Panc1 (cell line): Measurements from ENCODE around the gene TCF20. TPM values are rescaled to one million over a fixed set of nuclear protein-coding genes. Genes with fewer than 3 reads are reported as not detected.

Experiments used
- ATAC-seq: fragments of 200-7000 bp; cut with Tn5 transposase; 2 replicates; pipeline ENCODE4 v1.9.1; 2020; ENCODE audit warnings: mild to moderate bottlenecking, moderate library complexity
- BruUV-seq: library from RNA; stranded (reverse); fragments of 400-500 nt; replicated peaks from 2 replicates; lab custom pipeline; 2021; lab: Mats Ljungman, UMichigan
- CTCF ChIA-PET: fragments of 300-600 bp; sonication (Branson Sonifier 250); formaldehyde crosslinking; loops from one replicate; lab custom pipeline; 2022; ENCODE audit warnings: antibody characterized with exemption; lab: Charles Lee
- POLR2A ChIA-PET: fragments of 300-600 bp; sonication (Branson Sonifier 250); formaldehyde crosslinking; loops from one replicate; lab custom pipeline; 2022; ENCODE audit warnings: antibody characterized with exemption; lab: Charles Lee
- DNase-seq: peaks from one replicate; pipeline ENCODE4 v3.0.0-alpha.2; 2010; ENCODE audit warnings: low read depth, low spot score
- H3K27ac ChIP-seq: 2 replicates; pipeline ENCODE4 v1.5.1; 2011; ENCODE audit warnings: mild to moderate bottlenecking, low read length, inconsistent platforms
- H3K27me3 ChIP-seq: fragments of 200-500 bp; sonication (Bioruptor generic); 2 replicates; pipeline ENCODE4 v1.6.0; 2014; ENCODE audit warnings: low read length, inconsistent platforms; ENCODE audit not compliant: control insufficient read depth, insufficient read depth
- H3K36me3 ChIP-seq: fragments of 200-500 bp; sonication (Bioruptor generic); 2 replicates; pipeline ENCODE4 v1.5.1; 2014; ENCODE audit warnings: inconsistent platforms, mild to moderate bottlenecking, low read length, moderate library complexity; ENCODE audit not compliant: control insufficient read depth, insufficient read depth
- H3K4me1 ChIP-seq: 2 replicates; pipeline ENCODE4 v1.5.1; 2011; ENCODE audit warnings: inconsistent platforms, mild to moderate bottlenecking, low read length, moderate library complexity; ENCODE audit not compliant: control insufficient read depth, insufficient read depth
- H3K4me3 ChIP-seq, 2 experiments: 2 replicates each; pipeline ENCODE4 v1.5.1; 2011 to 2012; ENCODE audit warnings: low read depth in 2 of 2, low read length in 2 of 2, mild to moderate bottlenecking in 2 of 2, inconsistent platforms in 1 of 2, moderate library complexity in 1 of 2
- H3K9me3 ChIP-seq: fragments of 200-500 bp; sonication (Bioruptor generic); 2 replicates; pipeline ENCODE4 v1.5.1; 2014; ENCODE audit warnings: low read depth, mild to moderate bottlenecking, inconsistent platforms, low read length, moderate library complexity; ENCODE audit not compliant: control insufficient read depth, insufficient read depth
- POLR2AphosphoS5 ChIP-seq: IDR thresholded peaks from 2 replicates; pipeline ENCODE4 v1.6.1; 2012; ENCODE audit warnings: mild to moderate bottlenecking, low read depth, low read length, moderate library complexity
- SIN3A ChIP-seq: IDR thresholded peaks from 2 replicates; pipeline ENCODE4 v1.6.1; 2012; ENCODE audit warnings: low read depth, mild to moderate bottlenecking, low read length, moderate library complexity, borderline replicate concordance; ENCODE audit not compliant: insufficient read depth
- TCF7L2 ChIP-seq: IDR thresholded peaks from 2 replicates; pipeline ENCODE4 v1.6.1; 2011; ENCODE audit warnings: mild to moderate bottlenecking, low read depth, low read length, inconsistent platforms
- in situ Hi-C: cut with HindIII; loops from 2 replicates; pipeline ENCODE4 v1.10.0; 2016; ENCODE audit warnings: low sequenced_read_pairs, low pct_unique_long_range_greater_than_20kb
- intact Hi-C: fragments of 100-400 bp; cut with micrococcal nuclease; formaldehyde crosslinking; loops from one replicate; pipeline ENCODE4 v1.10.0; 2022; ENCODE audit not compliant: unreplicated experiment
- total RNA-seq: library from RNA; stranded (reverse); gene quantifications from one replicate; pipeline ENCODE4 v1.2.1, GENCODE V29; 2021; ENCODE audit not compliant: unreplicated experiment
- TF ChIP-seq, protein P1 (sequence below), 2 experiments: IDR thresholded peaks; 2 replicates each; pipeline ENCODE4 v1.6.1; 2011 to 2012; ENCODE audit warnings: low read depth in 2 of 2, control low read depth in 1 of 2, low read length in 1 of 2, mild to moderate bottlenecking in 1 of 2, moderate library complexity in 1 of 2; ENCODE audit not compliant: insufficient read depth in 1 of 2
- TF ChIP-seq, protein P2 (sequence below): fragments of 450-650 bp; IDR thresholded peaks from 2 replicates; pipeline ENCODE4 v1.5.1; 2017; ENCODE audit warnings: mild to moderate bottlenecking

The TCF20 gene
- total RNA-seq, 1 experiment from 2014 or later = 79.8 TPM

DNA sequence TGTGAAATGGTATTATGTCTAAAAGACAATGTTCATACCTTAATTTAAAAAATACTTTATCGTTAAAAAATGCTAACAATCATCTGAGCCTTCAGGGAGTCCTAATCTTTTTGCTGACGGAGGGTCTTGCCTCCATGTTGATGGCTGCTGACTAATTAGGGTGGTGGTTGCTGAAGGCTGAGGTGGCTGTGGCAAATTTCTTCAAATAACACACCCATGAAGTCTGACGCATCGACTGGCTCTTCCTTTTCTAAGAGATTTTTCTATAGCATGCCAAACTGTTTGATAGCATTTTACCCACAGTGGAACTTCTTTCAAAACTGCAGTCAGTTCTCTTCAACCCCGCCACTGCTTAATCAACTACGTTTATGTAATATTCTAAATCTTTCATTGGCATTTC, 33.6 kb downstream of the TCF20 start:
- intact Hi-C loops (no loop called here), in situ Hi-C loops (no loop called here)
- Histone ChIP-seq H3K36me3 (no peaks in the 10 kb centered on the region), H3K27me3 (no peaks in the 10 kb centered on the region), H3K4me1 (peaks cover 7% of the 10 kb centered on the region), H3K9me3 (peaks cover 3% of the 10 kb centered on the region; the same call in 1 of the 2 replicates), H3K27ac (no peak overlapping the region), H3K4me3 (no peak overlapping the region)
- DNase-seq = no peak
- BruUV-seq = TSS peak; percentile 28
- CTCF ChIA-PET = no interaction called here
- no peak for TF ChIP-seq POLR2AphosphoS5
- TF ChIP-seq TCF7L2 = no peak
- no peak for TF ChIP-seq SIN3A
- TF ChIP-seq, protein P1, sequence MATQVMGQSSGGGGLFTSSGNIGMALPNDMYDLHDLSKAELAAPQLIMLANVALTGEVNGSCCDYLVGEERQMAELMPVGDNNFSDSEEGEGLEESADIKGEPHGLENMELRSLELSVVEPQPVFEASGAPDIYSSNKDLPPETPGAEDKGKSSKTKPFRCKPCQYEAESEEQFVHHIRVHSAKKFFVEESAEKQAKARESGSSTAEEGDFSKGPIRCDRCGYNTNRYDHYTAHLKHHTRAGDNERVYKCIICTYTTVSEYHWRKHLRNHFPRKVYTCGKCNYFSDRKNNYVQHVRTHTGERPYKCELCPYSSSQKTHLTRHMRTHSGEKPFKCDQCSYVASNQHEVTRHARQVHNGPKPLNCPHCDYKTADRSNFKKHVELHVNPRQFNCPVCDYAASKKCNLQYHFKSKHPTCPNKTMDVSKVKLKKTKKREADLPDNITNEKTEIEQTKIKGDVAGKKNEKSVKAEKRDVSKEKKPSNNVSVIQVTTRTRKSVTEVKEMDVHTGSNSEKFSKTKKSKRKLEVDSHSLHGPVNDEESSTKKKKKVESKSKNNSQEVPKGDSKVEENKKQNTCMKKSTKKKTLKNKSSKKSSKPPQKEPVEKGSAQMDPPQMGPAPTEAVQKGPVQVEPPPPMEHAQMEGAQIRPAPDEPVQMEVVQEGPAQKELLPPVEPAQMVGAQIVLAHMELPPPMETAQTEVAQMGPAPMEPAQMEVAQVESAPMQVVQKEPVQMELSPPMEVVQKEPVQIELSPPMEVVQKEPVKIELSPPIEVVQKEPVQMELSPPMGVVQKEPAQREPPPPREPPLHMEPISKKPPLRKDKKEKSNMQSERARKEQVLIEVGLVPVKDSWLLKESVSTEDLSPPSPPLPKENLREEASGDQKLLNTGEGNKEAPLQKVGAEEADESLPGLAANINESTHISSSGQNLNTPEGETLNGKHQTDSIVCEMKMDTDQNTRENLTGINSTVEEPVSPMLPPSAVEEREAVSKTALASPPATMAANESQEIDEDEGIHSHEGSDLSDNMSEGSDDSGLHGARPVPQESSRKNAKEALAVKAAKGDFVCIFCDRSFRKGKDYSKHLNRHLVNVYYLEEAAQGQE (IDR thresholded peaks at IDR 0.05; ENCODE audit: insufficient read depth in 1 of 2, low read depth in 2 of 2, low read length in 1 of 2) = no peak
- TF ChIP-seq, protein P2, sequence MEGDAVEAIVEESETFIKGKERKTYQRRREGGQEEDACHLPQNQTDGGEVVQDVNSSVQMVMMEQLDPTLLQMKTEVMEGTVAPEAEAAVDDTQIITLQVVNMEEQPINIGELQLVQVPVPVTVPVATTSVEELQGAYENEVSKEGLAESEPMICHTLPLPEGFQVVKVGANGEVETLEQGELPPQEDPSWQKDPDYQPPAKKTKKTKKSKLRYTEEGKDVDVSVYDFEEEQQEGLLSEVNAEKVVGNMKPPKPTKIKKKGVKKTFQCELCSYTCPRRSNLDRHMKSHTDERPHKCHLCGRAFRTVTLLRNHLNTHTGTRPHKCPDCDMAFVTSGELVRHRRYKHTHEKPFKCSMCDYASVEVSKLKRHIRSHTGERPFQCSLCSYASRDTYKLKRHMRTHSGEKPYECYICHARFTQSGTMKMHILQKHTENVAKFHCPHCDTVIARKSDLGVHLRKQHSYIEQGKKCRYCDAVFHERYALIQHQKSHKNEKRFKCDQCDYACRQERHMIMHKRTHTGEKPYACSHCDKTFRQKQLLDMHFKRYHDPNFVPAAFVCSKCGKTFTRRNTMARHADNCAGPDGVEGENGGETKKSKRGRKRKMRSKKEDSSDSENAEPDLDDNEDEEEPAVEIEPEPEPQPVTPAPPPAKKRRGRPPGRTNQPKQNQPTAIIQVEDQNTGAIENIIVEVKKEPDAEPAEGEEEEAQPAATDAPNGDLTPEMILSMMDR = no peak
- POLR2A ChIA-PET = no interaction called here
- no peak for ATAC-seq

DNA sequence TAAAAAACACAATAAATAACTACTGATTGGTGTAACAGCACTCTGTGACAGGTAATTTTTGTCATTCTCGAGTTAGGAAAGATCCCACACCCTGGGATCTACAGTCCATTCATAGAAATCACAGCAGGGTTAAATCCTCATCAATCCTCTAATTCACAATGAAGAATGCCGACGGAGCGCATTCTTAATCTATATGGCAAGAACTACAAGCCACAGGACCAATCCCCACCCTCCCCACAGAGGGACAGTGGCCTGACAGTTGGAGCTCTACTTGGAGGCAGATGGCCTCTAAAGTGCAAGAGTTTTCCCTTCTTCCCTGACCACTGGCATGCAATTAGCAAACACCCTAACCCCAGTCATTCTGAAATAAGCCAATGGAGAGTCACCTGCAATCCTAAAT, 34.2 kb downstream of the TCF20 start:
- ChIA-PET CTCF (no interaction called here), POLR2A (no interaction called here)
- intact Hi-C loops = no loop called here
- in situ Hi-C loops = no loop called here
- Histone ChIP-seq H3K4me1 (peaks cover 7% of the 10 kb centered on the region), H3K27me3 (no peaks in the 10 kb centered on the region), H3K4me3 (no peak overlapping the region), H3K36me3 (no peaks in the 10 kb centered on the region), H3K9me3 (peaks cover 3% of the 10 kb centered on the region; the same call in 1 of the 2 replicates), H3K27ac (no peak overlapping the region)
- TF ChIP-seq TCF7L2 (no peak), POLR2AphosphoS5 (no peak), SIN3A (no peak)
- TF ChIP-seq, protein P2 = no peak
- TF ChIP-seq, protein P1 (IDR thresholded peaks at IDR 0.05; ENCODE audit: insufficient read depth in 1 of 2, low read depth in 2 of 2, low read length in 1 of 2) = no peak
- ATAC-seq (no peak), DNase-seq (no peak)
- no TSS peak for BruUV-seq
